Fibroblast of peridontal ligament (primary cell): ENCODE measurements around the gene ADAMTS2.

Source experiments
- DNase-seq: peaks from one replicate; pipeline ENCODE4 v3.0.0-alpha.2; 2010; ENCODE audit errors: extremely low read depth

The ADAMTS2 gene

GRCh38 chr5:179311091-179311470, 34.2 kb downstream of the ADAMTS2 start:
- no peak for DNase-seq

- no peak for DNase-seq
Observed at GRCh38 chr5:179310439-179311090, 34.7 kb downstream of the ADAMTS2 start.

- no peak for DNase-seq
Observed at GRCh38 chr5:179309751-179310320, 35.4 kb downstream of the ADAMTS2 start.

GRCh38 chr5:179309383-179309670, 35.9 kb downstream of the ADAMTS2 start:
- no peak for DNase-seq

- no peak for DNase-seq
Observed at GRCh38 chr5:179308563-179309382, 36.5 kb downstream of the ADAMTS2 start.

GRCh38 chr5:179307931-179308471, 37.3 kb downstream of the ADAMTS2 start:
- no peak for DNase-seq

- DNase-seq, result no peak
Observed at GRCh38 chr5:179307013-179307800, 38.1 kb downstream of the ADAMTS2 start.

GRCh38 chr5:179306191-179307012, 38.9 kb downstream of the ADAMTS2 start:
- DNase-seq, result peak; percentile 45

GRCh38 chr5:179304871-179305270, 40.4 kb downstream of the ADAMTS2 start:
- no peak for DNase-seq

GRCh38 chr5:179304466-179304865, 40.8 kb downstream of the ADAMTS2 start:
- peak; percentile 99 for DNase-seq

- no peak for DNase-seq
Observed at GRCh38 chr5:179303451-179304200, 41.6 kb downstream of the ADAMTS2 start.

- DNase-seq, result no peak
Observed at GRCh38 chr5:179302499-179303185, 42.6 kb downstream of the ADAMTS2 start.

- DNase-seq, result no peak
Observed at GRCh38 chr5:179301796-179302195, 43.5 kb downstream of the ADAMTS2 start.

GRCh38 chr5:179301376-179301775, 43.9 kb downstream of the ADAMTS2 start:
- DNase-seq, result no peak

- DNase-seq, result peak; percentile 44
Observed at GRCh38 chr5:179300581-179301180, 44.6 kb downstream of the ADAMTS2 start.

GRCh38 chr5:179298181-179298993, 46.9 kb downstream of the ADAMTS2 start:
- no peak for DNase-seq

- DNase-seq, result no peak
Observed at GRCh38 chr5:179297486-179298180, 47.6 kb downstream of the ADAMTS2 start.

- no peak for DNase-seq
Observed at GRCh38 chr5:179297026-179297425, 48.2 kb downstream of the ADAMTS2 start.
